GM21529 (cell line): Measurements from ENCODE around the gene LPIN1.

ENCODE experiments used
- ATAC-seq: cut with Tn5 transposase; IDR thresholded peaks from one replicate; pipeline ENCODE4 v1.9.1; 2021; ENCODE audit not compliant: unreplicated experiment

LPIN1 gene

DNA sequence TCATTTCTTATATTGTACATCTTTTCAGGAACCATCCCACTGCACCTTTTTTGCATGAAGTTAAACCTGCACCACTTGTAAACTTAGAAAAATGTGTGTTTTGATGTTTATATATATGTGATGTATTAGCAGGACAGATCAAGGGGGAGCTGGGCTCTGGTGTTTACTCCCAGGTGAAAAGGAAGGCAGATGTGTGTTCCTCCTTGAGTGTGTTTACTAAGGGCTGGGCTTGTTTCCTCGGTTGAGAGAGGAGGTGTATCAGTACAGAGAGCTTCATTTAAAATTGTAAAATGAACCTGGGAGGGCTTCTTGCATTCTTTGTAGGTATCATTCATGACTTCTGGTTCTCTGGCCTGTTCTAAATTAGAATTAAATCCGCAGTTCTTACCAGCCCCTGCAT is 14.8 kb downstream of the LPIN1 start:
- no peak for ATAC-seq

DNA sequence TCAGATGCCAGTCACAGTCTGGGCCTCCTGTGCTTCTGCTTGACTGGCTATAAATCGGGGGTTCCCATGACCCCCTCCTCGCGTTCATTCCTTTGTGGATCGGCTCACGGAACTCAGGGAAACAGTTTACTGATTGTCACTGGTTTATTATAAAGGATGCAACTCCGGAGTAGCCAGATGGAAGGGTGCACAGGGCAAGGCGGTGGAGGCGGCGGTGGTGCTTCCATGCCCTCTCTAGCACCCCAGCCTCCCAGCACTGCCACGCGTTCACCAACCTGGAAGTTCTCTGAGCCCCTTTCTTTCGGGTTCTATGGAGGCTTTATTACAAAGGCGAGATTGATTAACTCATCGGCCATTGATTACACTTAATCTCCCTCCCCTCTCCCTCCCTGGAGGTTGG is 15.6 kb downstream of the LPIN1 start:
- no peak for ATAC-seq

GRCh38 chr2:11762799-11763461 is 16.5 kb downstream of the LPIN1 start:
- ATAC-seq, result no peak

GRCh38 chr2:11764359-11764758 is 17.9 kb downstream of the LPIN1 start:
- no peak for ATAC-seq

- ATAC-seq, result no peak
Observed at GRCh38 chr2:11764920-11765319, 18.5 kb downstream of the LPIN1 start.

- no peak for ATAC-seq
Observed at GRCh38 chr2:11765501-11765900, 19.1 kb downstream of the LPIN1 start.

GRCh38 chr2:11766016-11766415 is 19.6 kb downstream of the LPIN1 start:
- ATAC-seq, result no peak

DNA sequence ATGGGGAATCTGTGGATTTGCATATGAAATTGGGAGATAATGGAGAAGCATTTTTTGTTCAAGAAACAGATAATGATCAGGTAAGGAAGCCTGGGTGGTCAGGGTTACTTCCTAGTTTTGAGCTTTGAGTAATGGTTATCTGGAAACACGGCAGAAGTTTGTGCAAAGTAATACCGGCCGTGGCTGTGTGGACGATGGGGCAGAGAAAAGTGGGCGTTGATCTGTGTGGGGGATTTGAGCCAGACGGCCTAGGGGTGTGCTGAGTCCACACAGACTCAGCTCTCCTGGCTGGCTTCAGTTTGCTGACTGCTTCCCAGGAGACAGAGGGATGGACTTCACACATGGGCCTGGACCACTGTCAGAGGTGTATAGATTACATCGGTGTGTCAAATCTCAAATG is 21.3 kb downstream of the LPIN1 start:
- no peak for ATAC-seq

GRCh38 chr2:11768946-11769345 is 22.5 kb downstream of the LPIN1 start:
- no peak for ATAC-seq

- ATAC-seq, result no peak
Observed at GRCh38 chr2:11769516-11769915, 23.1 kb downstream of the LPIN1 start.

GRCh38 chr2:11770531-11771188 is 24.2 kb downstream of the LPIN1 start:
- no peak for ATAC-seq

- ATAC-seq, result no peak
Observed at GRCh38 chr2:11771971-11772615, 25.7 kb downstream of the LPIN1 start.

DNA sequence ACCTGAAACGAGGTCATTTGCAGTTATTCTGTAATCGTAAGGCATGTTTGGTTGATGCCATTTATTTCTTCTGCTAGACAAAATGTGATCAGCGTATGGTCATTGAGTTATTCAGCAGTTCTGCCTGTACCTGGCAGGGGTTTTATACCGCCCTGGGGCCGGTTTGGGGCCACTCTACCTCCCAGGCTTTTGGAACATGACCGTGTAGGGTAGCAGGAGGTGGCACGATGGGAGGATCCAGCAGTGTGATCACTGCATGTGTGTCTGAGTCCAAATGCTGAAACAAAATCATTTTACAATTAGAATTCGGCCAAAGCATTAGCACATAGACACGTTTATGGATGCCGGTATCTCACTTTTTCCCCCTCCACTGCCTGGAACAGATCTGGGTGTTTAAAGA is 26.7 kb downstream of the LPIN1 start:
- ATAC-seq, result no peak

- ATAC-seq, result no peak
Observed at GRCh38 chr2:11773747-11774525, 27.5 kb downstream of the LPIN1 start.

- no peak for ATAC-seq
Observed at GRCh38 chr2:11774600-11774999, 28.2 kb downstream of the LPIN1 start.

- ATAC-seq, result peak; percentile 87
Observed at GRCh38 chr2:11775384-11775783, 29.0 kb downstream of the LPIN1 start.

DNA sequence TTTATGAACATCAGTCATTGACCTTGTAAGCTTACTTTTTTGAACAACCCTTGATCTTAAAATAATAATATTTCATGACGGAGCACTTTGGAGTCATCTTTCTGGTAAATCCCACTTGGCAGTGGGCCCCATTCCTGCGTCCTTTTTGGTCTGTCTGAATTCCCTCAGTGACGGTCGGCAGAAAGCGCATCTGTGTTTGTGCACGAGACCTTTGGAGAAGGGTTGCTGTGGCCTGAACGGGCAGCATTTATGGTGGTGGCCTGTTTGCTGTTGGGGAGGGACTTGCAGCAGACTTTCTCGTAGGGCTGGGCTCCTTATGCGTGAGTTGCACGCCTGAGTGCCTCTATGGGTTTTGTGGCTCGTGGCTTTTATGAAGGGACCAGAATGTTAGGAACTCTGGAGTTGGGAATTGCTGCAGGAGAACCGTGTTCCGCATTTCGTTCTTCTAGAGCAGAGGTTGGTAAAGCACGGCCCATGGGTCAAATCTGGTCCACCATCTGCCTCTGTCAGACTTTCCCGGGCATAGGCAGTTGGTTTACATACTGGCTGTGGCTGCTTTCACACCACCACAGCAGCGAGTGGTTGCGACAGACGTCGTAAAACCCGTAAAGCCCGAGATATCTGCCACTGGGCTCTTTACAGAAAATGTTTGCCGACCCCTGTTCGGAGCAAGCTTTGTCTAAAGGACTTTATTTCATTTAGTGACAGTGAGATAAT is 30.8 kb downstream of the LPIN1 start:
- ATAC-seq, result no peak

- ATAC-seq, result no peak
Observed at GRCh38 chr2:11777886-11778415, 31.5 kb downstream of the LPIN1 start.

GRCh38 chr2:11778416-11778815 is 32.0 kb downstream of the LPIN1 start:
- ATAC-seq, result no peak

DNA sequence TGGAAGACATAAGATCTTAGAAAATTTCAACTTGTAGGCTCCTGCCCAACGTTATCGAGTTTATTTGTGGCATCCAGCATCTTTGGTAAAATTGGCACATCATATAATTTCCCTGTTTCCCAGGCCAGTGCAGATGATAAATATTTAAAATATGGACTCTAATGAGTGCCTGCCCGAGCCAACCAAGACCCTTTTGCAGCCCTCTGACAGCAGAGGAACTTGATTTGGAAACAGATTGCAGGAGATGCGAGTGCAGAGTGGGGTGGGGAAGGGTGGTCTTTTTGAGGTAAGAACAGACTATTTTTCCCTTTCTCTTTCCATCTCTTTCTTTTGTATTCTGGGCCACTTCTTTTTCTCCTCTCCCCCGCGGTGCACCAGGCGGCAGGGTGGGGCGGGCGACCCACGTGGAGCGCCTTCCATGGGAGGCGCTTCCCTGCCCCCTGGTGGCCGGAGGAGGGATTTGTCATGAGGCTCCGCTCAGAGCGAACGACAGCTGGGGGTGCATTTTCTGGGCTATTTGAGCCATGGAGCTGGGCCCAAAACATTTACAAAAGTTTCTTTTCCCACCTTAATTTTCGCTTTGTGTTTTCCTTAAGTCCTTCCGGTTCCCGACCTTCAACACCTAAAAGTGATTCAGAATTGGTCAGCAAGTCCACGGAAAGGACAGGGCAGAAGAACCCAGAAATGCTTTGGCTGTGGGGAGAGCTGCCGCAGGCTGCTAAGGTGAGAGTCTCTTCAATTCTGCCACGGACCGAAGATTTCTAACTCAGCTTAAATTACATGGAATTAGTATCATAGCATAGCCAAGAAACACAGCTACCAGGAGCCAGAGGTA is 32.7 kb downstream of the LPIN1 start:
- peak; percentile 83 for ATAC-seq
